Fibroblast of gingiva (primary cell): ENCODE data around the gene PRPF19.
A peak's percentile ranks its signal among the peaks of the same experiment; 100 is the strongest.
"Not testable (repeated sequence)": the region's sequence is repeated elsewhere in the genome, so short reads cannot be mapped to it uniquely, and the experiment has no call there.

Experiments used
- DNase-seq: peaks from one replicate; pipeline ENCODE4 v3.0.0-alpha.2; 2011; ENCODE audit warnings: low read depth

Gene PRPF19

GRCh38 chr11:60923326-60923725, 16.9 kb upstream of the PRPF19 start:
- no peak for DNase-seq

GRCh38 chr11:60922906-60923305, 16.5 kb upstream of the PRPF19 start:
- no peak for DNase-seq

- no peak for DNase-seq
Observed at GRCh38 chr11:60921777-60922335, 15.5 kb upstream of the PRPF19 start.

GRCh38 chr11:60921259-60921658, 14.9 kb upstream of the PRPF19 start:
- no peak for DNase-seq

GRCh38 chr11:60919956-60920355, 13.6 kb upstream of the PRPF19 start:
- no peak for DNase-seq

GRCh38 chr11:60919320-60919719, 12.9 kb upstream of the PRPF19 start:
- no peak for DNase-seq

- DNase-seq = no peak
Observed at GRCh38 chr11:60918939-60919265, 12.5 kb upstream of the PRPF19 start.

- no peak for DNase-seq
Observed at GRCh38 chr11:60918251-60918938, 12.0 kb upstream of the PRPF19 start.

- DNase-seq = no peak
Observed at GRCh38 chr11:60917267-60917666, 10.9 kb upstream of the PRPF19 start.

- DNase-seq = no peak
Observed at GRCh38 chr11:60916669-60917206, 10.4 kb upstream of the PRPF19 start.

GRCh38 chr11:60915248-60915914, 9.0 kb upstream of the PRPF19 start:
- peak; percentile 52 for DNase-seq

- no peak for DNase-seq
Observed at GRCh38 chr11:60914633-60915247, 8.4 kb upstream of the PRPF19 start.

GRCh38 chr11:60913793-60914632, 7.6 kb upstream of the PRPF19 start, which contains the start of gene TMEM109:
Gene TMEM109, plus strand, starts transcription at chr11:60914158. Its CDS starts 5,536 bp downstream, at chr11:60919694.
- DNase-seq = peak; percentile 79

- DNase-seq = no peak
Observed at GRCh38 chr11:60912851-60913528, 6.6 kb upstream of the PRPF19 start.

GRCh38 chr11:60912223-60912850, 6.0 kb upstream of the PRPF19 start:
- DNase-seq = no peak

GRCh38 chr11:60910711-60911380, 4.5 kb upstream of the PRPF19 start:
- DNase-seq = no peak

GRCh38 chr11:60910281-60910687, 3.9 kb upstream of the PRPF19 start:
- no peak for DNase-seq

- not testable (repeated sequence) for DNase-seq
Observed at GRCh38 chr11:60909680-60910280, 3.4 kb upstream of the PRPF19 start.

- no peak for DNase-seq
Observed at GRCh38 chr11:60908803-60909202, 2.4 kb upstream of the PRPF19 start.
